ENCODE results near the gene NPTX1.
A peak's percentile ranks its signal among the peaks of the same experiment; 100 is the strongest.

Gene NPTX1

GRCh38 chr17:80427366-80428282 lies 48.8 kb downstream of the NPTX1 start:
- H3K27ac ChIP-seq: no peak overlapping the region
- no peaks in the 10 kb centered on the region for H3K36me3 ChIP-seq (ENCODE audit: control insufficient read depth, insufficient read depth, low read length)
- no peak overlapping the region for H3K4me3 ChIP-seq (ENCODE audit: low read depth, low read length)
- H2AFZ ChIP-seq: no peak overlapping the region
- no peaks in the 10 kb centered on the region for H3K9me3 ChIP-seq (ENCODE audit: control insufficient read depth, low read length)
- H3K79me2 ChIP-seq: peaks cover 2% of the 10 kb centered on the region
- no peaks in the 10 kb centered on the region for H3K4me1 ChIP-seq
- H3K27me3 ChIP-seq (ENCODE audit: control insufficient read depth, insufficient read depth, low read length): no peaks in the 10 kb centered on the region
- H3K4me2 ChIP-seq (ENCODE audit: low read length): no peak overlapping the region
- no peak overlapping the region for H3K9ac ChIP-seq
- TF ChIP-seq CTCF (IDR thresholded peaks at IDR 0.05): no peak

GRCh38 chr17:80426671-80427326 lies 49.6 kb downstream of the NPTX1 start:
- H3K36me3 ChIP-seq (ENCODE audit: control insufficient read depth, insufficient read depth, low read length): no peaks in the 10 kb centered on the region
- H2AFZ ChIP-seq: peak overlapping the region; percentile 43
- no peak overlapping the region for H3K4me3 ChIP-seq (ENCODE audit: low read depth, low read length)
- H3K9ac ChIP-seq: no peak overlapping the region
- H3K27ac ChIP-seq: no peak overlapping the region
- peak; percentile 96 for TF ChIP-seq CTCF (IDR thresholded peaks at IDR 0.05)
- H3K9me3 ChIP-seq (ENCODE audit: control insufficient read depth, low read length): no peaks in the 10 kb centered on the region
- no peak overlapping the region for H3K4me2 ChIP-seq (ENCODE audit: low read length)
- peaks cover 2% of the 10 kb centered on the region for H3K79me2 ChIP-seq
- H3K4me1 ChIP-seq: no peaks in the 10 kb centered on the region
- no peaks in the 10 kb centered on the region for H3K27me3 ChIP-seq (ENCODE audit: control insufficient read depth, insufficient read depth, low read length)

- Histone ChIP-seq H3K9me3 (ENCODE audit: control insufficient read depth, low read length) (no peaks in the 10 kb centered on the region), H3K4me2 (ENCODE audit: low read length) (no peak overlapping the region), H3K79me2 (peaks cover 2% of the 10 kb centered on the region), H3K4me3 (ENCODE audit: low read depth, low read length) (no peak overlapping the region), H3K4me1 (no peaks in the 10 kb centered on the region), H3K9ac (no peak overlapping the region), H3K27ac (no peak overlapping the region), H2AFZ (no peak overlapping the region), H3K36me3 (ENCODE audit: control insufficient read depth, insufficient read depth, low read length) (no peaks in the 10 kb centered on the region), H3K27me3 (ENCODE audit: control insufficient read depth, insufficient read depth, low read length) (no peaks in the 10 kb centered on the region)
- TF ChIP-seq CTCF (IDR thresholded peaks at IDR 0.05): no peak
These were observed 50.5 kb downstream of the NPTX1 start for GRCh38 chr17:80425835-80426426.

GRCh38 chr17:80424878-80425765 lies 51.3 kb downstream of the NPTX1 start:
- Histone ChIP-seq H3K27ac (no peak overlapping the region), H2AFZ (no peak overlapping the region), H3K27me3 (ENCODE audit: control insufficient read depth, insufficient read depth, low read length) (no peaks in the 10 kb centered on the region), H3K4me2 (ENCODE audit: low read length) (no peak overlapping the region), H3K4me3 (ENCODE audit: low read depth, low read length) (no peak overlapping the region), H3K9me3 (ENCODE audit: control insufficient read depth, low read length) (no peaks in the 10 kb centered on the region), H3K79me2 (peaks cover 2% of the 10 kb centered on the region), H3K36me3 (ENCODE audit: control insufficient read depth, insufficient read depth, low read length) (no peaks in the 10 kb centered on the region), H3K4me1 (no peaks in the 10 kb centered on the region), H3K9ac (no peak overlapping the region)
- TF ChIP-seq CTCF (IDR thresholded peaks at IDR 0.05): no peak
